Sigmoid colon (tissue), 4 donors: ENCODE results near the gene CATSPERE.

ENCODE experiments used
- EP300 ChIP-seq, 4 donors: sonication (generic); formaldehyde crosslinking; IDR thresholded peaks; one replicate each; pipeline ENCODE4 v1.6.1; 2017; ENCODE audit warnings: antibody characterized with exemption in 4 of 4
- POLR2A ChIP-seq, 2 donors: fragments of 450-650 bp; IDR thresholded peaks; one replicate each; pipeline ENCODE4 v1.6.1; 2016; ENCODE audit warnings: antibody characterized with exemption in 2 of 2, mild to moderate bottlenecking in 2 of 2, moderate library complexity in 2 of 2
- TF ChIP-seq, protein P1 (sequence below), 4 experiments: fragments of 450-650 bp in 3 of 4; fragments of 200-600 bp in 1 of 4; IDR thresholded peaks; one replicate each; pipeline ENCODE4 v1.5.1; 2016 to 2019; ENCODE audit warnings: antibody characterized with exemption in 4 of 4, mild to moderate bottlenecking in 3 of 4, moderate library complexity in 2 of 4

DNA sequence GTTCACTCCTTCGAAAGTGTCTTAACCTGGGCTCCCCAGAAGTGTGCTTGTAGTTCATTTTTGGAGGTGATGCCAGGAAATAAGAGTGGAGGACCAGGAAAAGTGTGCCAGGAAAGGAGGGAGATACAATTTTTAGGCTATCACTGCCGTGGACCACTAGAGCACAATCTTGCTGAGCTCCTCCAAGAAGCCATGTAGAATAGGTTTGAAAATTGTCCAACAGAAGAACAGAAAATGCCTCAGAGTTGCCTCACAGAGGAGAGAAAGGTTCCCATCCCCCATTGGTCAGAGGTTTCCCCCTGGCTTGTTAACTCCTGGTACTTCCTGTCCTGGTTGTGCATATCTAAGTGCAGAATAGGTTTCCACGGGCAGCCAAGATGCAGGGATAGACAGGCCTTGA lies 41.6 kb downstream of the CATSPERE start:
- TF ChIP-seq EP300 (IDR thresholded peaks at IDR 0.05) (no peak), POLR2A (IDR thresholded peaks at IDR 0.05) (no peak)
- TF ChIP-seq, protein P1, sequence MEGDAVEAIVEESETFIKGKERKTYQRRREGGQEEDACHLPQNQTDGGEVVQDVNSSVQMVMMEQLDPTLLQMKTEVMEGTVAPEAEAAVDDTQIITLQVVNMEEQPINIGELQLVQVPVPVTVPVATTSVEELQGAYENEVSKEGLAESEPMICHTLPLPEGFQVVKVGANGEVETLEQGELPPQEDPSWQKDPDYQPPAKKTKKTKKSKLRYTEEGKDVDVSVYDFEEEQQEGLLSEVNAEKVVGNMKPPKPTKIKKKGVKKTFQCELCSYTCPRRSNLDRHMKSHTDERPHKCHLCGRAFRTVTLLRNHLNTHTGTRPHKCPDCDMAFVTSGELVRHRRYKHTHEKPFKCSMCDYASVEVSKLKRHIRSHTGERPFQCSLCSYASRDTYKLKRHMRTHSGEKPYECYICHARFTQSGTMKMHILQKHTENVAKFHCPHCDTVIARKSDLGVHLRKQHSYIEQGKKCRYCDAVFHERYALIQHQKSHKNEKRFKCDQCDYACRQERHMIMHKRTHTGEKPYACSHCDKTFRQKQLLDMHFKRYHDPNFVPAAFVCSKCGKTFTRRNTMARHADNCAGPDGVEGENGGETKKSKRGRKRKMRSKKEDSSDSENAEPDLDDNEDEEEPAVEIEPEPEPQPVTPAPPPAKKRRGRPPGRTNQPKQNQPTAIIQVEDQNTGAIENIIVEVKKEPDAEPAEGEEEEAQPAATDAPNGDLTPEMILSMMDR (IDR thresholded peaks at IDR 0.05): no peak
